VCaP (cell line): ENCODE results near the gene BHLHE41.

Experiments
- H3K27ac ChIP-seq: fragments of 450-650 bp; 2 replicates; pipeline ENCODE4 v1.5.1; 2017
- TF ChIP-seq, protein P1 (sequence below): fragments of 450-650 bp; conservative IDR thresholded peaks from 2 replicates; pipeline ENCODE4 v1.5.1; 2017; ENCODE audit warnings: mild to moderate bottlenecking, moderate library complexity

The BHLHE41 gene

GRCh38 chr12:26091822-26092221 lies 33.0 kb downstream of the BHLHE41 start:
- TF ChIP-seq, protein P1, sequence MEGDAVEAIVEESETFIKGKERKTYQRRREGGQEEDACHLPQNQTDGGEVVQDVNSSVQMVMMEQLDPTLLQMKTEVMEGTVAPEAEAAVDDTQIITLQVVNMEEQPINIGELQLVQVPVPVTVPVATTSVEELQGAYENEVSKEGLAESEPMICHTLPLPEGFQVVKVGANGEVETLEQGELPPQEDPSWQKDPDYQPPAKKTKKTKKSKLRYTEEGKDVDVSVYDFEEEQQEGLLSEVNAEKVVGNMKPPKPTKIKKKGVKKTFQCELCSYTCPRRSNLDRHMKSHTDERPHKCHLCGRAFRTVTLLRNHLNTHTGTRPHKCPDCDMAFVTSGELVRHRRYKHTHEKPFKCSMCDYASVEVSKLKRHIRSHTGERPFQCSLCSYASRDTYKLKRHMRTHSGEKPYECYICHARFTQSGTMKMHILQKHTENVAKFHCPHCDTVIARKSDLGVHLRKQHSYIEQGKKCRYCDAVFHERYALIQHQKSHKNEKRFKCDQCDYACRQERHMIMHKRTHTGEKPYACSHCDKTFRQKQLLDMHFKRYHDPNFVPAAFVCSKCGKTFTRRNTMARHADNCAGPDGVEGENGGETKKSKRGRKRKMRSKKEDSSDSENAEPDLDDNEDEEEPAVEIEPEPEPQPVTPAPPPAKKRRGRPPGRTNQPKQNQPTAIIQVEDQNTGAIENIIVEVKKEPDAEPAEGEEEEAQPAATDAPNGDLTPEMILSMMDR = peak; percentile 72
- no peak overlapping the region for H3K27ac ChIP-seq

- TF ChIP-seq, protein P1 = no peak
- H3K27ac ChIP-seq = no peak overlapping the region
Measured at GRCh38 chr12:26090836-26091510, 33.9 kb downstream of the BHLHE41 start.

- TF ChIP-seq, protein P1 = no peak
- H3K27ac ChIP-seq = no peak overlapping the region
Measured at GRCh38 chr12:26088998-26089397, 35.8 kb downstream of the BHLHE41 start.

GRCh38 chr12:26086936-26087335 lies 37.9 kb downstream of the BHLHE41 start:
- no peak overlapping the region for H3K27ac ChIP-seq
- TF ChIP-seq, protein P1 = no peak

DNA sequence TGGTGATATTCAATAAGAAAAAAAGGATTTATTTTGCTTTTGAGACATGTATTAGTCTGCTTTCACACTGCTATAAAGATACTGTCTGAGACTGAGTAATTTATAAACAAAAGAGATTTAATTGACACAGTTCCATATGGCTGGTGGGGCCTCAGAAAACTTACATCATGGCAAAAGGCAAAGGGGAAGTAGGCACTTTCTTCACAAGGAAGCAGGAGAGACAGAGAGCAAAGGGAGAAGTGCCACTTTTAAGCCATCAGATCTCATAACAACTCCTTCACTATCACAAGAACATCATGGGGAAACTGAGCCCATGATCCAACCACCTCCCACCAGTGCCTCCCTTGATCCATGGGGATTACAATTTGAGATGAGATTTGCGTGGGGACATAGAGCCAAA lies 43.9 kb downstream of the BHLHE41 start:
- no peak overlapping the region for H3K27ac ChIP-seq
- TF ChIP-seq, protein P1 = no peak

DNA sequence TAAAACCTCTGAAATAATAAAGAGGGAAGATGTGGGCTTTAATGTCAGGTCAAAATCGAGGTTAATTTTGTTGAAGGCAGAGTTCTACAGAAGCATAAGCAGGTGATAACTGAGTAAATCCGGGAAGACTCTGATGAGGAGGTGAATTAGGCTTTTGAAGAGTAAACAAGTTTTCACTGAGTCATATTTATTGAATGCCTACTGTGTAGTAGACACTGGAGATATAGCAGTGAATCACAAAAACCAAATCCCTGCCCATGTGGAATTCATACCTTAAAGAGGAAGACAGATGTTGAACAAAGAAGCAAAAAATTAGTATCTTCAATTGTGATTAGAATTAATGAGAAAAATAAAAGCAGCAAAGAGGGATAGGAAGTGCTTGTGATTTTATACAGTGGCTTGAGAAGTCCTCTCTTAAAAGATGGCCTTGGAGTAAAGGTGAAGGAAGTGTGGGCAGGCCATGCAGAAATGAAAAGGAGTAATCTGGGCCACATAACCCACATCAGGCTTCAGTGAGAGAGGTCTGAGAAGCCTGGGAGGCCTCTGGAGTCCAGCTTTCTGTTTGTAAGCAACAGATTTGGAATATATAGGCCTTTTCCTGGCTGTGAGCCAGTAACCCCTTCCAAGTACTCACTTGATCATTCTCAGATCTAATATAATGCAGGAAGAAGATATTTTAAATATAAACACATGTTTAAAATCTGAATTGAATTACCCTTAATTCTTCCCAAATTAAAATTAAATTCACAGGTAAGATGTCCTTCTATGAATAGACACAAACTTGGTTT lies 46.7 kb downstream of the BHLHE41 start:
- no peak overlapping the region for H3K27ac ChIP-seq
- TF ChIP-seq, protein P1 = no peak
